Stimulated activated CD4-positive, alpha-beta T cell treated with anti-CD3 and anti-CD28 coated beads, Interleukin-2, amount 100 ng/mL, for 24 hours (primary cell): ENCODE measurements around the gene ACAD8.

Experiments
- DNase-seq, 2 donors: peaks; one replicate each; pipeline ENCODE4 v3.0.0-alpha.2; 2020

Gene ACAD8

GRCh38 chr11:134292661-134293060, 39.3 kb downstream of the ACAD8 start:
- DNase-seq: no peak

- DNase-seq: no peak
Measured at GRCh38 chr11:134293119-134294113, 40.0 kb downstream of the ACAD8 start.

DNA sequence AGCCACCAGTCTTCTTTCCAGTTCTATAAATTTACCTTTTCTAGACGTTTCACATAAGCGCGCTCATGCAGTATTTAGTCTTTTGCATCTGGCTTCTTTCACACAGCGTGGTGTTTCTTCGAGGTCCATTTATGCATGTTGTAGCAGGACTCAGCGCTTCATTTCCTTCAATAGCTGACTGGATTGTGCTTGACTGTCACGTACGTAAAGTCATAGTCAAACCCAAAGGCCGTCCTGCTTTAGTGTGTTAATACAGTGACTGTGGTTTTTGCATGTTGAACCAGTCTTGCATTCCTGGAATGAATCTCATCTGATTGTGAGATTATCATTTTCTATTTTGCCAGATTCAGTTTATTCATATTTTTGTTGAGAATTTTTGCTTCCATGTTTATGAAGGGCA, 41.3 kb downstream of the ACAD8 start:
- DNase-seq: no peak

DNA sequence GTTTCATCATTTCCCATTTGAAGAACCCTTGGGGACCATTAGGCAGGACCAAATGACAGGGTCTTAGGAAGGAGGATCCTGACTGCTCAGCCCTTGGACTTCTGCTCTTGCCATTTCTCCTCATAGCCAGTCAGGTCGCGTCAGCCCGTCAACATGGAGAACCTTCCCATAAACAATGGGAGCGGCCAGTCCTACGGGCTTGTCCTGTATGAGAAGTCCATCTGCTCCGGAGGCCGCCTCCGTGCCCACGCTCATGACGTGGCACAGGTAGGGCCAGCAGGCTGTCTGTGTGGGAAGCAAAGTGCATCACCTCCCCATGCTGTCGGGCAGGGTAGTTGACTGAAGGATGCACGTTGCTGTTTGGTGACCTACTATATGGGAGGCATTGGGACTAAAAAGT, 58.9 kb downstream of the ACAD8 start:
- no peak for DNase-seq

DNA sequence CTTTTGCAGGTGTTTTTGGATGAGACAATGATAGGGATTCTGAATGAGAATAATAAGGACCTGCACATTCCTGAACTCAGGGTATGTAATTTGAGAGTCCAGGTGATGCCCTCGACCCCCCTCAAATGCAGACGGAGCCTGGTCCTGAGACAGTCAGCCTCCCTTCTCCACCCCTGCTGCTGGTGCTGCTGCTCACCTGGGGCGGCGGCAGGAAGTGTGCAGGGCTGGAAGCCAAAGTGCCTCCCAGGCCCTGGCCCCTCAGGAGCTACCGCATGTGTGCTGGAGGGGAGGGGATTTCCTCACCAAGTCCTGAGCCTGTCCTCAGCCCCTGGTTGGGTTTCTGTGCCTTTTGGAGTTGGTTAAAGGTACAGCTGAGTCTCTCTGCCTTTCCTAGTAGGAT, 59.4 kb downstream of the ACAD8 start:
- no peak for DNase-seq

- no peak for DNase-seq
Measured at GRCh38 chr11:134313379-134313778, 60.0 kb downstream of the ACAD8 start.

- DNase-seq: no peak
Measured at GRCh38 chr11:134313821-134314607, 60.6 kb downstream of the ACAD8 start.
